Panc1 (cell line): ENCODE results near the gene SEMA4A. TPM values are rescaled to one million over a fixed set of nuclear protein-coding genes. Genes with fewer than 3 reads are reported as not detected.

Experiments used
- ATAC-seq: fragments of 200-7000 bp; cut with Tn5 transposase; 2 replicates; pipeline ENCODE4 v1.9.1; 2020; ENCODE audit warnings: mild to moderate bottlenecking, moderate library complexity
- BruUV-seq: library from RNA; stranded (reverse); fragments of 400-500 nt; replicated peaks from 2 replicates; lab custom pipeline; 2021; lab: Mats Ljungman, UMichigan
- CTCF ChIA-PET: fragments of 300-600 bp; sonication (Branson Sonifier 250); formaldehyde crosslinking; loops from one replicate; lab custom pipeline; 2022; ENCODE audit warnings: antibody characterized with exemption; lab: Charles Lee
- POLR2A ChIA-PET: fragments of 300-600 bp; sonication (Branson Sonifier 250); formaldehyde crosslinking; loops from one replicate; lab custom pipeline; 2022; ENCODE audit warnings: antibody characterized with exemption; lab: Charles Lee
- DNase-seq: peaks from one replicate; pipeline ENCODE4 v3.0.0-alpha.2; 2010; ENCODE audit warnings: low read depth, low spot score
- H3K27ac ChIP-seq: 2 replicates; pipeline ENCODE4 v1.5.1; 2011; ENCODE audit warnings: mild to moderate bottlenecking, low read length, inconsistent platforms
- H3K27me3 ChIP-seq: fragments of 200-500 bp; sonication (Bioruptor generic); 2 replicates; pipeline ENCODE4 v1.6.0; 2014; ENCODE audit warnings: low read length, inconsistent platforms; ENCODE audit not compliant: control insufficient read depth, insufficient read depth
- H3K36me3 ChIP-seq: fragments of 200-500 bp; sonication (Bioruptor generic); 2 replicates; pipeline ENCODE4 v1.5.1; 2014; ENCODE audit warnings: inconsistent platforms, mild to moderate bottlenecking, low read length, moderate library complexity; ENCODE audit not compliant: control insufficient read depth, insufficient read depth
- H3K4me1 ChIP-seq: 2 replicates; pipeline ENCODE4 v1.5.1; 2011; ENCODE audit warnings: inconsistent platforms, mild to moderate bottlenecking, low read length, moderate library complexity; ENCODE audit not compliant: control insufficient read depth, insufficient read depth
- H3K4me3 ChIP-seq, 2 experiments: 2 replicates each; pipeline ENCODE4 v1.5.1; 2011 to 2012; ENCODE audit warnings: low read depth in 2 of 2, low read length in 2 of 2, mild to moderate bottlenecking in 2 of 2, inconsistent platforms in 1 of 2, moderate library complexity in 1 of 2
- H3K9me3 ChIP-seq: fragments of 200-500 bp; sonication (Bioruptor generic); 2 replicates; pipeline ENCODE4 v1.5.1; 2014; ENCODE audit warnings: low read depth, mild to moderate bottlenecking, inconsistent platforms, low read length, moderate library complexity; ENCODE audit not compliant: control insufficient read depth, insufficient read depth
- CTCF ChIP-seq: fragments of 450-650 bp; IDR thresholded peaks from 2 replicates; pipeline ENCODE4 v1.5.1; 2017; ENCODE audit warnings: mild to moderate bottlenecking
- POLR2AphosphoS5 ChIP-seq: IDR thresholded peaks from 2 replicates; pipeline ENCODE4 v1.6.1; 2012; ENCODE audit warnings: mild to moderate bottlenecking, low read depth, low read length, moderate library complexity
- SIN3A ChIP-seq: IDR thresholded peaks from 2 replicates; pipeline ENCODE4 v1.6.1; 2012; ENCODE audit warnings: low read depth, mild to moderate bottlenecking, low read length, moderate library complexity, borderline replicate concordance; ENCODE audit not compliant: insufficient read depth
- TCF7L2 ChIP-seq: IDR thresholded peaks from 2 replicates; pipeline ENCODE4 v1.6.1; 2011; ENCODE audit warnings: mild to moderate bottlenecking, low read depth, low read length, inconsistent platforms
- in situ Hi-C: cut with HindIII; loops from 2 replicates; pipeline ENCODE4 v1.10.0; 2016; ENCODE audit warnings: low sequenced_read_pairs, low pct_unique_long_range_greater_than_20kb
- intact Hi-C: fragments of 100-400 bp; cut with micrococcal nuclease; formaldehyde crosslinking; loops from one replicate; pipeline ENCODE4 v1.10.0; 2022; ENCODE audit not compliant: unreplicated experiment
- total RNA-seq: library from RNA; stranded (reverse); gene quantifications from one replicate; pipeline ENCODE4 v1.2.1, GENCODE V29; 2021; ENCODE audit not compliant: unreplicated experiment
- TF ChIP-seq, protein P1 (sequence below), 2 experiments: IDR thresholded peaks; 2 replicates each; pipeline ENCODE4 v1.6.1; 2011 to 2012; ENCODE audit warnings: low read depth in 2 of 2, control low read depth in 1 of 2, low read length in 1 of 2, mild to moderate bottlenecking in 1 of 2, moderate library complexity in 1 of 2; ENCODE audit not compliant: insufficient read depth in 1 of 2

SEMA4A gene
- total RNA-seq, 1 experiment from 2014 or later: 0.21 TPM

- in situ Hi-C loops: no loop called here
- Histone ChIP-seq H3K36me3 (peaks cover 7% of the 10 kb centered on the region; the same call in 1 of the 2 replicates), H3K9me3 (no peaks in the 10 kb centered on the region), H3K27ac (peak overlapping the region; percentile 95), H3K27me3 (no peaks in the 10 kb centered on the region), H3K4me1 (peaks cover 64% of the 10 kb centered on the region), H3K4me3 (peak overlapping the region in 1 of 2 experiments; percentile 9; a peak in 2 of 4 replicates)
- ATAC-seq (no peak), DNase-seq (no peak)
- intact Hi-C loops: no loop called here
- CTCF ChIA-PET: interaction anchor here (0.6 to 3.1 kb wide), 8 partner anchors 9 to 96 kb away, joined by 3 to 23 read pairs (median 4); no protein-coding TSS in a partner anchor
- BruUV-seq: no TSS peak
- TF ChIP-seq SIN3A (no peak), TCF7L2 (no peak), POLR2AphosphoS5 (no peak), CTCF (no peak)
- TF ChIP-seq, protein P1, sequence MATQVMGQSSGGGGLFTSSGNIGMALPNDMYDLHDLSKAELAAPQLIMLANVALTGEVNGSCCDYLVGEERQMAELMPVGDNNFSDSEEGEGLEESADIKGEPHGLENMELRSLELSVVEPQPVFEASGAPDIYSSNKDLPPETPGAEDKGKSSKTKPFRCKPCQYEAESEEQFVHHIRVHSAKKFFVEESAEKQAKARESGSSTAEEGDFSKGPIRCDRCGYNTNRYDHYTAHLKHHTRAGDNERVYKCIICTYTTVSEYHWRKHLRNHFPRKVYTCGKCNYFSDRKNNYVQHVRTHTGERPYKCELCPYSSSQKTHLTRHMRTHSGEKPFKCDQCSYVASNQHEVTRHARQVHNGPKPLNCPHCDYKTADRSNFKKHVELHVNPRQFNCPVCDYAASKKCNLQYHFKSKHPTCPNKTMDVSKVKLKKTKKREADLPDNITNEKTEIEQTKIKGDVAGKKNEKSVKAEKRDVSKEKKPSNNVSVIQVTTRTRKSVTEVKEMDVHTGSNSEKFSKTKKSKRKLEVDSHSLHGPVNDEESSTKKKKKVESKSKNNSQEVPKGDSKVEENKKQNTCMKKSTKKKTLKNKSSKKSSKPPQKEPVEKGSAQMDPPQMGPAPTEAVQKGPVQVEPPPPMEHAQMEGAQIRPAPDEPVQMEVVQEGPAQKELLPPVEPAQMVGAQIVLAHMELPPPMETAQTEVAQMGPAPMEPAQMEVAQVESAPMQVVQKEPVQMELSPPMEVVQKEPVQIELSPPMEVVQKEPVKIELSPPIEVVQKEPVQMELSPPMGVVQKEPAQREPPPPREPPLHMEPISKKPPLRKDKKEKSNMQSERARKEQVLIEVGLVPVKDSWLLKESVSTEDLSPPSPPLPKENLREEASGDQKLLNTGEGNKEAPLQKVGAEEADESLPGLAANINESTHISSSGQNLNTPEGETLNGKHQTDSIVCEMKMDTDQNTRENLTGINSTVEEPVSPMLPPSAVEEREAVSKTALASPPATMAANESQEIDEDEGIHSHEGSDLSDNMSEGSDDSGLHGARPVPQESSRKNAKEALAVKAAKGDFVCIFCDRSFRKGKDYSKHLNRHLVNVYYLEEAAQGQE (IDR thresholded peaks at IDR 0.05; ENCODE audit: insufficient read depth in 1 of 2, low read depth in 2 of 2, low read length in 1 of 2): no peak
- POLR2A ChIA-PET: interaction anchor here (0.5 to 1.0 kb wide), 5 partner anchors 11 to 90 kb away, joined by 3 to 28 read pairs (median 3); partner anchors contain the start of gene LMNA
These were observed 24.5 kb upstream of the SEMA4A start for GRCh38 chr1:156128654-156129597.

DNA sequence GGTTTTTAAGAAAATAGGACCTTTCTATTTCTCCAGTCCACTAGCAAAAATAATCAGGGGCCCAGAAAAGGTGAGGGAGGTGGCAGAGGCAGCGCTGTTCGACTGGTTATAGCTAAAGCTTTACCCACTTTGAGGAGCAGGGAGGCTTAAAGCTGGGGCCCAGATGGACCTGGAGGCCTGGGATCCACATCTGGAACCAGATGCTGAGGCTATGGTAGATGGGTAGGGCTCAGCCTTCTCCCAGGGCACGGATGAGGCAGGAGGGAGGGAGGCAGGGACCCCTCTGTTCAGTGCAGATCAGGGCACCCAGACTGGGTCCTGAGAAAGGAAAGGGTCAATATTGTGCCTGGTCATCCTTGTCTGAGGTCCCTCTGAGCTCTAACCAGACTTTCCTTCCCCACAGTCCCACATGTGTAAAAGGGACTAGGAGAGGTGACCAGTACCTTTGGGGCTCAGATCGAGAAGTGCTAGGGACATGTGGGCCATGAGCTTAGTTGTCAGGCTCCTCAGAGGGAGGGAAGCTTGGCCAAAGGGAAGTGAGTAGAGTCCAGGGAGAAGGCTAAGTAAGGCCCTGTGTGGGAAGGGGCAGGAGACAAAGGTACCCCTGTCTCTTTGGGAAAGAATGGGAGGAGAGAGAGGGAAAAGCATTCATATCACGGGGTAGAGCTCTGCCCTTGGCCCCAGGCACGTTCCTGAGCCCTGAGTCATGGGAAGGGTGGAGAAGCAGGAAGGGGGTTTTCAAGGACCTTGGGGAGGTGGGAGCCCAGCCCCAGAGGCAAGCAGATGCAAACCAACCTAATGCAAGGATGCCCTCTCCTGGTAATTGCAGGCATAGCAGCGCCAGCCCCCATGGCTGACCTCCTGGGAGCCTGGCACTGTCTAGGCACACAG is 23.5 kb upstream of the SEMA4A start:
- Histone ChIP-seq H3K36me3 (peaks cover 14% of the 10 kb centered on the region), H3K4me1 (peaks cover 55% of the 10 kb centered on the region)
- TF ChIP-seq CTCF (peak; percentile 93), TCF7L2 (no peak)

More for the DNA sequence above, 23.5 kb upstream of the SEMA4A start:
- no TSS peak for BruUV-seq
- POLR2A ChIA-PET: interaction anchor here (0.6 to 1.0 kb wide), 3 partner anchors 15 to 228 kb away, joined by 3 to 4 read pairs (median 3); partner anchors contain the start of gene LMNA
- H3K9me3 ChIP-seq: no peaks in the 10 kb centered on the region
- intact Hi-C loops (loop anchor here (1.0 kb wide), 1 partner anchor 34 kb away; no protein-coding TSS in a partner anchor), in situ Hi-C loops (no loop called here)
- peak; percentile 87 for DNase-seq
- CTCF ChIA-PET: interaction anchor here (0.8 to 3.1 kb wide), 9 partner anchors 10 to 95 kb away, joined by 3 to 23 read pairs (median 4); no protein-coding TSS in a partner anchor
- H3K27ac ChIP-seq: peak overlapping the region; percentile 95
- H3K4me3 ChIP-seq: peak overlapping the region in 1 of 2 experiments; percentile 28; a peak in 2 of 4 replicates
- ATAC-seq: peak; percentile 84
- no peaks in the 10 kb centered on the region for H3K27me3 ChIP-seq
